Neural cell (in vitro differentiated cells): Measurements from ENCODE around the gene ECE1.

Experiments used
- CTCF ChIP-seq: fragments of 450-650 bp; IDR thresholded peaks from 2 replicates; pipeline ENCODE4 v1.5.1; 2014; ENCODE audit warnings: antibody characterized with exemption, mild to moderate bottlenecking, moderate library complexity; ENCODE audit not compliant: poor library complexity, severe bottlenecking
- EP300 ChIP-seq: fragments of 450-650 bp; conservative IDR thresholded peaks from 2 replicates; pipeline ENCODE4 v1.6.1; 2014; ENCODE audit warnings: antibody characterized with exemption, mild to moderate bottlenecking, moderate library complexity; ENCODE audit not compliant: poor library complexity, severe bottlenecking
- MXI1 ChIP-seq: fragments of 450-650 bp; conservative IDR thresholded peaks from 2 replicates; pipeline ENCODE4 v1.6.1; 2014; ENCODE audit warnings: antibody characterized with exemption, mild to moderate bottlenecking; ENCODE audit not compliant: poor library complexity, severe bottlenecking
- RAD21 ChIP-seq: fragments of 450-650 bp; conservative IDR thresholded peaks from 2 replicates; pipeline ENCODE4 v1.6.1; 2014; ENCODE audit warnings: antibody characterized with exemption, mild to moderate bottlenecking, moderate library complexity
- REST ChIP-seq: IDR thresholded peaks from 2 replicates; pipeline ENCODE4 v1.6.1; 2012; ENCODE audit warnings: borderline replicate concordance
- TAF1 ChIP-seq: IDR thresholded peaks from 2 replicates; pipeline ENCODE4 v1.6.1; 2012; ENCODE audit warnings: low read depth

GRCh38 chr1:21269461-21270085 lies 20.7 kb downstream of the ECE1 start:
- TF ChIP-seq CTCF = no peak
- no peak for TF ChIP-seq MXI1
- no peak for TF ChIP-seq TAF1
- no peak for TF ChIP-seq RAD21
- no peak for TF ChIP-seq REST
- no peak for TF ChIP-seq EP300
